ENCODE data around the gene POLA1.

Gene POLA1

GRCh38 chrX:24934279-24934678, 240.6 kb downstream of the POLA1 start:
- TF ChIP-seq REST (IDR thresholded peaks at IDR 0.05; ENCODE audit: low read depth): no peak
- no peak for TF ChIP-seq YY1 (IDR thresholded peaks at IDR 0.05; ENCODE audit: low read depth)
- TF ChIP-seq RAD21 (IDR thresholded peaks at IDR 0.05; ENCODE audit: low read depth): no peak
- TF ChIP-seq CEBPB (IDR thresholded peaks at IDR 0.05): no peak
- TF ChIP-seq EGR1 (IDR thresholded peaks at IDR 0.05): no peak
- no peak for TF ChIP-seq MAX (IDR thresholded peaks at IDR 0.05)
- no peak for TF ChIP-seq EP300 (IDR thresholded peaks at IDR 0.05; ENCODE audit: borderline replicate concordance)
- TF ChIP-seq ZBTB7A (IDR thresholded peaks at IDR 0.05; ENCODE audit: low read depth): no peak
- TF ChIP-seq FOXM1 (IDR thresholded peaks at IDR 0.05; ENCODE audit: borderline replicate concordance, low read depth): no peak
- TF ChIP-seq TEAD4 (IDR thresholded peaks at IDR 0.05): no peak
- TF ChIP-seq TCF12 (IDR thresholded peaks at IDR 0.05; ENCODE audit: low read depth): no peak
- TF ChIP-seq NFIC (IDR thresholded peaks at IDR 0.05): no peak

- TF ChIP-seq NFIC (IDR thresholded peaks at IDR 0.05): no peak
- TF ChIP-seq USF1 (IDR thresholded peaks at IDR 0.05): no peak
- no peak for TF ChIP-seq CEBPB (IDR thresholded peaks at IDR 0.05)
- no peak for TF ChIP-seq REST (IDR thresholded peaks at IDR 0.05; ENCODE audit: low read depth)
- TF ChIP-seq TCF12 (IDR thresholded peaks at IDR 0.05; ENCODE audit: low read depth): no peak
- no peak for TF ChIP-seq MAX (IDR thresholded peaks at IDR 0.05)
- no peak for TF ChIP-seq YY1 (IDR thresholded peaks at IDR 0.05; ENCODE audit: low read depth)
- TF ChIP-seq EGR1 (IDR thresholded peaks at IDR 0.05): no peak
- TF ChIP-seq FOXM1 (IDR thresholded peaks at IDR 0.05; ENCODE audit: borderline replicate concordance, low read depth): no peak
- no peak for TF ChIP-seq TEAD4 (IDR thresholded peaks at IDR 0.05)
- no peak for TF ChIP-seq EP300 (IDR thresholded peaks at IDR 0.05; ENCODE audit: borderline replicate concordance)
- TF ChIP-seq RAD21 (IDR thresholded peaks at IDR 0.05; ENCODE audit: low read depth): no peak
- TF ChIP-seq TAF1 (IDR thresholded peaks at IDR 0.05; ENCODE audit: low read depth): no peak
- no peak for TF ChIP-seq ZBTB7A (IDR thresholded peaks at IDR 0.05; ENCODE audit: low read depth)
- TF ChIP-seq CREB1 (IDR thresholded peaks at IDR 0.05; ENCODE audit: low read depth): no peak
These were observed 251.3 kb downstream of the POLA1 start for GRCh38 chrX:24945009-24945408.

- TF ChIP-seq CEBPB (IDR thresholded peaks at IDR 0.05) (no peak), RAD21 (IDR thresholded peaks at IDR 0.05; ENCODE audit: low read depth) (no peak), CREB1 (IDR thresholded peaks at IDR 0.05; ENCODE audit: low read depth) (no peak), EGR1 (IDR thresholded peaks at IDR 0.05) (no peak), TAF1 (IDR thresholded peaks at IDR 0.05; ENCODE audit: low read depth) (no peak), ZBTB7A (IDR thresholded peaks at IDR 0.05; ENCODE audit: low read depth) (no peak), USF1 (IDR thresholded peaks at IDR 0.05) (no peak), EP300 (IDR thresholded peaks at IDR 0.05; ENCODE audit: borderline replicate concordance) (no peak), TEAD4 (IDR thresholded peaks at IDR 0.05) (no peak), MAX (IDR thresholded peaks at IDR 0.05) (no peak), FOXM1 (IDR thresholded peaks at IDR 0.05; ENCODE audit: borderline replicate concordance, low read depth) (no peak), REST (IDR thresholded peaks at IDR 0.05; ENCODE audit: low read depth) (no peak), NFIC (IDR thresholded peaks at IDR 0.05) (no peak)
These were observed 252.7 kb downstream of the POLA1 start for GRCh38 chrX:24946369-24946768.

GRCh38 chrX:24954732-24955131, 261.0 kb downstream of the POLA1 start:
- TF ChIP-seq TAF1 (IDR thresholded peaks at IDR 0.05; ENCODE audit: low read depth) (no peak), USF1 (IDR thresholded peaks at IDR 0.05) (no peak), CREB1 (IDR thresholded peaks at IDR 0.05; ENCODE audit: low read depth) (no peak), NFIC (IDR thresholded peaks at IDR 0.05) (no peak), REST (IDR thresholded peaks at IDR 0.05; ENCODE audit: low read depth) (no peak), YY1 (IDR thresholded peaks at IDR 0.05; ENCODE audit: low read depth) (no peak), ZBTB7A (IDR thresholded peaks at IDR 0.05; ENCODE audit: low read depth) (no peak), EP300 (IDR thresholded peaks at IDR 0.05; ENCODE audit: borderline replicate concordance) (no peak), RAD21 (IDR thresholded peaks at IDR 0.05; ENCODE audit: low read depth) (no peak), FOXM1 (IDR thresholded peaks at IDR 0.05; ENCODE audit: borderline replicate concordance, low read depth) (no peak), CEBPB (IDR thresholded peaks at IDR 0.05) (no peak)

Measured in Ishikawa (cell line).